GM21381 (cell line): Measurements from ENCODE around the gene CCR9.
A peak's percentile ranks its signal among the peaks of the same experiment; 100 is the strongest.

Experiments
- ATAC-seq: cut with Tn5 transposase; IDR thresholded peaks from one replicate; pipeline ENCODE4 v1.9.1; 2021; ENCODE audit warnings: mild to moderate bottlenecking, moderate library complexity; ENCODE audit not compliant: unreplicated experiment

Gene CCR9

GRCh38 chr3:45932112-45932511 is 45.8 kb downstream of the CCR9 start:
- no peak for ATAC-seq

DNA sequence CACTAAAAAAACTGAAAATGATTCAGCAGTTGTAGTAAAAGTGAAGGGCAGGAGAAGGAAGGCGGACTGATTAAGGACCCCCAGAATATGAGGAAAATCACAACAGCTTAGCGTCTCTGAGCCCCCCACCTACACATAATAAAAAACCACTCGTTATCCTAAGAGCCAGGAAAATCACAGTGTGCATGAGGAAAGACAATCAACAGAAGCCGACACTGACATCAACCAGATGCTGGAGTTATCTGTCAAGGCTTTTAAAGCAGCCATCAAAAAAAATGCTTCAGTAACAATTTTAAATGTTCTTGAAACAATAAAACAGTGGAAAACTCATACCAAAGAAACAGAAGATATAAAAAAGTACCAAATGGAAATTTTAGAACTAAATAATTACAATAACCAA is 47.2 kb downstream of the CCR9 start:
- ATAC-seq: no peak

DNA sequence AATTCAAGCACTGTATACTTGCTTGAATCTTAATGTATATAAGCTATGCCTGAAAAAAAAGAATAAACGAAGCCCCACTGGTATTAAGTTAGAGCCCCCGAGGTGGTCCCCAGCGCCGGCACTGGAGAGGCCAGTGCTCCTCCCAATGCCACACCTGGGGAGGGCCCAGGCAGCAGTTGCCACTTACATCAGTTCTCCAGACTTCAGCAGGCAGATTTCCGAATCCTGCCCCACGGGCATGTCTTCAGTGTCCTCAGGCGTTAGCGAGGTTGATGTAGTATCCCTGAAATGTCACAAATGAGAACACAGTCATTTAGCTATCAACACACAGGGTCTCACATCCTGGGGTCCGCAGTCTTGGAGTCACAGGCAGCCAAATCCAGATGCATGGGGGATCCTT is 49.9 kb downstream of the CCR9 start:
- no peak for ATAC-seq

- no peak for ATAC-seq
Observed at GRCh38 chr3:45937206-45938042, 51.1 kb downstream of the CCR9 start.

- ATAC-seq: no peak
Observed at GRCh38 chr3:45938043-45938435, 51.7 kb downstream of the CCR9 start.

GRCh38 chr3:45938864-45939263 is 52.5 kb downstream of the CCR9 start:
- ATAC-seq: peak; percentile 55

DNA sequence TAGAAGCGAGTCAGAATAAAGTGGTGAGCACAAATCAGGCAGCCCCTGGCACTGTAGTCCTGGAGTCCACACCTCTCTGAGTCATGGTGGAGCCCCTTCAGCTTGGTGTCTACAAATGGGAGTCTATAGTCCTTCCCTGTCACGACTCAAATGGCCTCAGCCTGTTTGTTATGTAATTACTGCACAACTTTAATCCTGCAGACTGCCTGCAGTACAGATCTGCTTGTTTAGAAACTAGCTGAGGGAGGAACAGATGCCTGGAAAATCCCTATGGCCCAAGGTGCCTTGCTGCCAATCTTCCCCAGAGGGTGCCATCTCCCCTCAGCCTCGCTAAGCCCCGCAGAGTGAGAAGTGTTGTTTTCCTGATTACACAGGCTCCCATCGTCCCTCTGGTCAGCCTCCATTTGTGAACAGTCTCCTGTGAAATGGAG is 53.0 kb downstream of the CCR9 start:
- ATAC-seq: peak; percentile 29

GRCh38 chr3:45940004-45940780 is 53.8 kb downstream of the CCR9 start:
- ATAC-seq: no peak

GRCh38 chr3:45940781-45941365 is 54.5 kb downstream of the CCR9 start:
- ATAC-seq: no peak

DNA sequence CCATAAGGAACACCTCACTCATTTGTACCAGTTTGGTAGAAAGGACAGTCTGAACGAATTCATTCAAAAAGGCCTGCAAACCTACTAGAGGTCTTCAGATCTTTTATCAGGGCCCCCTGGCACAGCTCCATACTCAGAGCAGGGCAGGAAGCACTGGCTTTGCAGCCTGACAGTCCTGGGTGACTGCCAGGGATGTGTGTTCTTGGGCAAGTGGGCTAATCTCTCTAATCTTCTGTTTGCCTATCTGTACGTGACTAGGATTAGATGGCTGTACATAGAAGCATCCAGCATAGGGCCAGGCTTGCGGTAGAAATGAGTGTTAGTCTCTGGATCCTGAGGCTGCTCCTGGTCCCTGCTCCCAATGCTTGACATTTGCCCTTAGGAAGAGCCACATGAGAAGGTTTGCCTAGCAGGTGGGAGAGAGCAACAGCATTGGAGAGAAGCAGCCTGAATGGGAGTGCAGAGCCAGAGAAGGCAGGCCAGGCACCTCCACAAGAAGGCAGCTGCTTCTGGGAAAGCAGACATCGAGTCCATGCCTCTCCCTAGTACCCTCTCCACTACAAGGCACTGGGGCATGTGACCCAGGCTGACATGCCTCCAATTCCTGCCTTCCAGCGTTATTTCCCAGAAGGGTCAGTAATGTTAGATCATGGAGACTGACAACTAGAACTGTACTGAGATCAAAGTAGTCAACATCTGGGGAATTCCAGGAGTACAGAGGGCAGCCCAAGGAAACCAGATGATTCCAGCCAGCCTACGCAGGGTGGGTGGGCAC is 55.9 kb downstream of the CCR9 start:
- ATAC-seq: no peak

DNA sequence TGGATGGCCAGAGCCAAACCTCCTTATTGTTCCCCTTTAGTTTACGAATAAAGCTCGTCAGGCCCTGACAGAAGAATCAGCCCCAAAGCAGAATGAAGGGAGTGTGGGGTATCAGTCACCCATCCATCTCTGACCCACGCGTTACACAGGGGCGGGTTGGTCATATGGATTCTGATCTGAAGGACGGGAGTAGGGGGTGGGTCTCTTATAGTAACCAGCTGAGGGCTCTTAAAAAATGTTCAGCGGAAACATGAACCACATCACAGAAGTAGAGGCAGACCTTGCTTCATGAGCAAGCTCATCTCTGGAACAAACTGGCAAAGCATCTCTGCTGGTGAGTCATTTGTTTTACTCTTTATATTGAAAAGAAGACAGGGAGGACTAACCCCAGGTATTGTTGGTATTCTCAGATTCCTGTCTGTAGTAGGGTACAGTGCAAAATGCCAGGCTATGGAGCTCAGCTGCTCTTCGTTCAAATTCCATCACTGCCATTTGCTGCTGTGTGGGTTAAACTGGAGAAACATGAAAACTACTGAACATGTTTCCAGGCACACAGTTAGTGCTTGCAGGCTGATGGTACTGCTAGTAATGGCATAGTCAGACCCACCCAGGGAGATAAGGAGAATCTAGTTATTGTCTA is 57.0 kb downstream of the CCR9 start, which contains the start of gene CXCR6:
Gene CXCR6 (plus strand): TSS at position 258 of the 640 bp plus-strand sequence. CDS start 3,018 bp downstream, outside the sequence.
- ATAC-seq: no peak

- no peak for ATAC-seq
Observed at GRCh38 chr3:45944830-45945620, 58.7 kb downstream of the CCR9 start.

GRCh38 chr3:45946307-45946706 is 60.0 kb downstream of the CCR9 start:
- no peak for ATAC-seq

- ATAC-seq: no peak
Observed at GRCh38 chr3:45946875-45947274, 60.5 kb downstream of the CCR9 start.

GRCh38 chr3:45947361-45947760 is 61.0 kb downstream of the CCR9 start:
- no peak for ATAC-seq

DNA sequence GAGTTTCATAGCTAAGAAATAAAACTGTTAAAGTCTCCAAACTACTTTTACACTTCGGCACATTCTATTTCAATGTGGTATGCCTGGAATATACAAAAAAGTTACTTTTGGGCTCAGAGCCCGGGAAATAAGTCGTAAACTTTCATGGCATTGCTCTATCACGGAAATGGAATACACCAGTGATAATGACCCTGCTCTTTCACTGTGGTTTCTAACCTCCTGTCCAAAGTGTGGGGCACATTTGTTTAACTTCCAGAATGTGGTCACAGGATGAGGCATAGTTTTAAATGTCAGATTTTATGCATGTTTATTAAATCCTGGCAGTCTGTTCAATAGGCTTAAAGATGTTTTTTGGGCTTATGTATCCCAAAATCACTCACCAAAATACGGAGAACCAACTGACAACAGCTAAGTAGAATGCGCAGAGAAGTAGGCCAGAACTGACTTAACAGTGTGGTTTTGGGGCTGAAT is 62.0 kb downstream of the CCR9 start:
- no peak for ATAC-seq

GRCh38 chr3:45948881-45949280 is 62.5 kb downstream of the CCR9 start:
- no peak for ATAC-seq

GRCh38 chr3:45949432-45949831 is 63.1 kb downstream of the CCR9 start:
- ATAC-seq: no peak

DNA sequence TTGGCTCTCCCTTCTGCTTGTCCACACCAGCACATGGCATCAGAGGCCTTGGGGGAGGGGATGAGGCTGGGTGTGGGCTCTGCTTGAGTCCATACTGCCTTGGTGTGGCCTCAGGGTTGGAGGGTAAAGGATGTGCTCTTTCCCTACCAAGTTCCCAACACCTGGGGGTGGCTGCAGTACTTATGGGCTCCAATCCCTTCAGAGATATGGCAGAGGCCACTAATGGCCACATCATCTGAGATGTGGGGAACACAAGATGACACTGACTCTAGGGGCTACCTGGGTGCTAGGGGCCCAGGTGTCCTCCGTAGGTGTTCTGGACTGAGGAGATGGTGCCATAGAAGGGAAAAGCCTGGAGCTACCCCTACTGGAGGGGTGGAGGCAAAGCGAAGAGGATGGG is 63.8 kb downstream of the CCR9 start:
- ATAC-seq: no peak
